ENCODE measurements around the gene DMBX1. TPM values are rescaled to one million over a fixed set of nuclear protein-coding genes. Genes with fewer than 3 reads are reported as not detected.

The DMBX1 gene
- total and polyA plus RNA-seq, 9 of the 15 experiments (the other 6 are each of a cell fraction or from before 2014, with no cell fraction given), result 0.25 to 4.3 (median 1.0) TPM

DNA sequence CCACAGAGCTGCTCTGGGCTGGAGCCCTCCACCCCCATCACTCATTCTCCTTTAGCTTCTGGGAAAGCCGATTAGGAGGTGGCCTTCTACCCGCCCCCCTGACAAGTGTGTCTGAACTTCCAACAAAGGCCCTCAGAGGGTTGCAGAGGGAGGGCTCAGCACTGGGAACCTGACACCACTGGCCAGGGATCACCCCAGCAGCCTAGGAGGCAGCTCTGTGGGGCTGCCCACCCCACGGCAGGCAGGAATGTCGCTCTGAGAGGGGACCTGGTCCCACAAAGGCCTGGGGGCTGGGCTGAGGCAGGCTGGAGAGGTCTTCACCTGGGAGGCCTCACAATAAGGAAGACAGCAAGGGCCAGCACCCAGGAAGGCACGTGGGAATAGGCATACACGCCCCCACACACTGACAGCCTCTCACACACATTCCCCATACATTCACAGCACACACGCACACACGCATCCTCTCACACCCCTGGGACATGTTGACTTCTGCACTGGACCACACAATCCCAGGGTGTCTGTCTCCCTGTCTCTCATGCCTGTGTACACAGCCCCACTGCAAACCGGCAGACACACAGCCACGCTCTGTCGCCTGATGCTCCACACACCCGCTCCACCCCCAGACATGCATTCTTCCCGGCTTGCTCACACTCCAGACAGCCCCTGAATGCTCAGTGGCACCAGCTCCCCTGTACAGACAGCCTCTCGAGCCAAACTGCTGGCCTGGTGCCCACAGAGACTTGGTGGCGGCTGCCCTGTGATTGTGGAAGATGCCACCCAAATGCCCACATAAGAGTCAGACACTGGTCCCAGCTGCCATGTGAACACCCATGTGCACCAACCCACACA is 30.7 kb downstream of the DMBX1 start (continued):
- TF ChIP-seq, protein P1, sequence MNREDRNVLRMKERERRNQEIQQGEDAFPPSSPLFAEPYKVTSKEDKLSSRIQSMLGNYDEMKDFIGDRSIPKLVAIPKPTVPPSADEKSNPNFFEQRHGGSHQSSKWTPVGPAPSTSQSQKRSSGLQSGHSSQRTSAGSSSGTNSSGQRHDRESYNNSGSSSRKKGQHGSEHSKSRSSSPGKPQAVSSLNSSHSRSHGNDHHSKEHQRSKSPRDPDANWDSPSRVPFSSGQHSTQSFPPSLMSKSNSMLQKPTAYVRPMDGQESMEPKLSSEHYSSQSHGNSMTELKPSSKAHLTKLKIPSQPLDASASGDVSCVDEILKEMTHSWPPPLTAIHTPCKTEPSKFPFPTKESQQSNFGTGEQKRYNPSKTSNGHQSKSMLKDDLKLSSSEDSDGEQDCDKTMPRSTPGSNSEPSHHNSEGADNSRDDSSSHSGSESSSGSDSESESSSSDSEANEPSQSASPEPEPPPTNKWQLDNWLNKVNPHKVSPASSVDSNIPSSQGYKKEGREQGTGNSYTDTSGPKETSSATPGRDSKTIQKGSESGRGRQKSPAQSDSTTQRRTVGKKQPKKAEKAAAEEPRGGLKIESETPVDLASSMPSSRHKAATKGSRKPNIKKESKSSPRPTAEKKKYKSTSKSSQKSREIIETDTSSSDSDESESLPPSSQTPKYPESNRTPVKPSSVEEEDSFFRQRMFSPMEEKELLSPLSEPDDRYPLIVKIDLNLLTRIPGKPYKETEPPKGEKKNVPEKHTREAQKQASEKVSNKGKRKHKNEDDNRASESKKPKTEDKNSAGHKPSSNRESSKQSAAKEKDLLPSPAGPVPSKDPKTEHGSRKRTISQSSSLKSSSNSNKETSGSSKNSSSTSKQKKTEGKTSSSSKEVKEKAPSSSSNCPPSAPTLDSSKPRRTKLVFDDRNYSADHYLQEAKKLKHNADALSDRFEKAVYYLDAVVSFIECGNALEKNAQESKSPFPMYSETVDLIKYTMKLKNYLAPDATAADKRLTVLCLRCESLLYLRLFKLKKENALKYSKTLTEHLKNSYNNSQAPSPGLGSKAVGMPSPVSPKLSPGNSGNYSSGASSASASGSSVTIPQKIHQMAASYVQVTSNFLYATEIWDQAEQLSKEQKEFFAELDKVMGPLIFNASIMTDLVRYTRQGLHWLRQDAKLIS (CRISPR knock-in tag; IDR thresholded peaks at IDR 0.05), result peak; percentile 13; the same call in 1 of the 2 replicates
- TF ChIP-seq, protein P2, sequence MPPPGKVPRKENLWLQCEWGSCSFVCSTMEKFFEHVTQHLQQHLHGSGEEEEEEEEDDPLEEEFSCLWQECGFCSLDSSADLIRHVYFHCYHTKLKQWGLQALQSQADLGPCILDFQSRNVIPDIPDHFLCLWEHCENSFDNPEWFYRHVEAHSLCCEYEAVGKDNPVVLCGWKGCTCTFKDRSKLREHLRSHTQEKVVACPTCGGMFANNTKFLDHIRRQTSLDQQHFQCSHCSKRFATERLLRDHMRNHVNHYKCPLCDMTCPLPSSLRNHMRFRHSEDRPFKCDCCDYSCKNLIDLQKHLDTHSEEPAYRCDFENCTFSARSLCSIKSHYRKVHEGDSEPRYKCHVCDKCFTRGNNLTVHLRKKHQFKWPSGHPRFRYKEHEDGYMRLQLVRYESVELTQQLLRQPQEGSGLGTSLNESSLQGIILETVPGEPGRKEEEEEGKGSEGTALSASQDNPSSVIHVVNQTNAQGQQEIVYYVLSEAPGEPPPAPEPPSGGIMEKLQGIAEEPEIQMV (tag; conservative IDR thresholded peaks at IDR 0.05; ENCODE audit: low read depth), result no peak
- TF ChIP-seq MCM2 (IDR thresholded peaks at IDR 0.05; ENCODE audit: low read depth) (no peak), SMARCA4 (IDR thresholded peaks at IDR 0.05) (peak; percentile 42), ASH1L (IDR thresholded peaks at IDR 0.05; ENCODE audit: borderline replicate concordance, low read depth, partially characterized antibody) (peak; percentile 40), SAFB (IDR thresholded peaks at IDR 0.05; ENCODE audit: borderline replicate concordance, low read depth, low read length) (no peak)
- TF ChIP-seq, protein P3, sequence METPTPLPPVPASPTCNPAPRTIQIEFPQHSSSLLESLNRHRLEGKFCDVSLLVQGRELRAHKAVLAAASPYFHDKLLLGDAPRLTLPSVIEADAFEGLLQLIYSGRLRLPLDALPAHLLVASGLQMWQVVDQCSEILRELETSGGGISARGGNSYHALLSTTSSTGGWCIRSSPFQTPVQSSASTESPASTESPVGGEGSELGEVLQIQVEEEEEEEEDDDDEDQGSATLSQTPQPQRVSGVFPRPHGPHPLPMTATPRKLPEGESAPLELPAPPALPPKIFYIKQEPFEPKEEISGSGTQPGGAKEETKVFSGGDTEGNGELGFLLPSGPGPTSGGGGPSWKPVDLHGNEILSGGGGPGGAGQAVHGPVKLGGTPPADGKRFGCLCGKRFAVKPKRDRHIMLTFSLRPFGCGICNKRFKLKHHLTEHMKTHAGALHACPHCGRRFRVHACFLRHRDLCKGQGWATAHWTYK (CRISPR knock-in tag; IDR thresholded peaks at IDR 0.05), result no peak
- TF ChIP-seq, protein P4, sequence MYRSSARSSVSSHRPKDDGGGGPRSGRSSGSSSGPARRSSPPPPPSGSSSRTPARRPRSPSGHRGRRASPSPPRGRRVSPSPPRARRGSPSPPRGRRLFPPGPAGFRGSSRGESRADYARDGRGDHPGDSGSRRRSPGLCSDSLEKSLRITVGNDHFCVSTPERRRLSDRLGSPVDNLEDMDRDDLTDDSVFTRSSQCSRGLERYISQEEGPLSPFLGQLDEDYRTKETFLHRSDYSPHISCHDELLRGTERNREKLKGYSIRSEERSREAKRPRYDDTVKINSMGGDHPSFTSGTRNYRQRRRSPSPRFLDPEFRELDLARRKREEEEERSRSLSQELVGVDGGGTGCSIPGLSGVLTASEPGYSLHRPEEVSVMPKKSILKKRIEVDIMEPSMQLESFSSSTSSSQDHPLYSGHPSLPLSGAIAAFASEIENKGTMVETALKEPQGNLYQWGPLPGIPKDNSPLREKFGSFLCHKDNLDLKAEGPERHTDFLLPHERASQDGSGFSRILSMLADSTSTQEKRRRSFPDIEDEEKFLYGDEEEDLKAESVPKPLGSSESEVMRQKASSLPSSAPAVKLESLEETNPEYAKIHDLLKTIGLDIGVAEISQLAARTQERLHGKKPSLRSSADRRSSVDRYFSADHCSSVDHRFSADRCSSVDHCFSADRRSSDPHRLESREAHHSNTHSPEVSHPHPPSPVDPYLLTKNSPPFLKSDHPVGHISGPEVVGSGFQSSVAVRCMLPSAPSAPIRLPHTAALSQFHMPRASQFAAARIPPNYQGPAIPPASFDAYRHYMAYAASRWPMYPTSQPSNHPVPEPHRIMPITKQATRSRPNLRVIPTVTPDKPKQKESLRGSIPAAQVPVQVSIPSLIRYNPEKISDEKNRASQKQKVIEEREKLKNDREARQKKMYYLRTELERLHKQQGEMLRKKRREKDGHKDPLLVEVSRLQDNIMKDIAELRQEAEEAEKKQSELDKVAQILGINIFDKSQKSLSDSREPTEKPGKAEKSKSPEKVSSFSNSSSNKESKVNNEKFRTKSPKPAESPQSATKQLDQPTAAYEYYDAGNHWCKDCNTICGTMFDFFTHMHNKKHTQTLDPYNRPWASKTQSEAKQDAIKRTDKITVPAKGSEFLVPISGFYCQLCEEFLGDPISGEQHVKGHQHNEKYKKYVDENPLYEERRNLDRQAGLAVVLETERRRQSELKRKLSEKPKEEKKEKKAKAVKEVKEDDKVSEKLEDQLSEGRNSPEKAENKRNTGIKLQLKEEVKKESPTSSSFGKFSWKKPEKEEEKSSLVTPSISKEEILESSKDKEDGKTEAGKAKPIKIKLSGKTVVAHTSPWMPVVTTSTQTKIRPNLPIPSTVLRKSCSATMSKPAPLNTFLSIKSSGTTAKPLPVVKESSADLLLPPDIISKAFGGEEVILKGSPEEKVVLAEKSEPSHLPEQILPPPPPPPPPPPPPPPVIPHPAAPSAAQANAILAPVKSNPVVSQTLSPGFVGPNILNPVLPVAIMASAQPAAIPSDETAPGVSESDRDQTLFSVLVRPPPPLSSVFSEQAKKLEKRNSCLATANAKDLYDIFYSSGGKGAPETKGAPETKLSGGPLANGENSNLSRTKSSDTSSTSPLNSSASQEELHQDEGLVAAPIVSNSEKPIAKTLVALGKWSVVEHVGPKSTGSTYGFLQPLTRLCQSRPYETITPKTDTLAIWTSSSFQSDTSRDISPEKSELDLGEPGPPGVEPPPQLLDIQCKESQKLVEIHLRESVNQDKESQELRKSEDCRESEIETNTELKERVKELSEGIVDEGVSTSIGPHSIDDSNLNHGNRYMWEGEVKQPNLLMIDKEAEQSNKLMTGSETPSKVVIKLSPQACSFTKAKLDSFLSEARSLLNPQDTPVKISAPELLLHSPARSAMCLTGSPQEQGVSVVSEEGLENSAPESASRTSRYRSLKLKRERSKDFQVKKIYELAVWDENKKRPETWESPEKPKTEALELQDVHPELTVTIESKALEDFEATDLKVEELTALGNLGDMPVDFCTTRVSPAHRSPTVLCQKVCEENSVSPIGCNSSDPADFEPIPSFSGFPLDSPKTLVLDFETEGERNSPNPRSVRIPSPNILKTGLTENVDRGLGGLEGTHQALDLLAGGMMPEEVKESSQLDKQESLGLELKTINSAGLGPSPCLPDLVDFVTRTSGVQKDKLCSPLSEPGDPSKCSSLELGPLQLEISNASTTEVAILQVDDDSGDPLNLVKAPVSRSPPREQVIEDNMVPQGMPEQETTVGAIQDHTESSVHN (IDR thresholded peaks at IDR 0.05; ENCODE audit: borderline replicate concordance in 1 of 2, low read depth in 1 of 2), result no peak
